Small intestine (tissue), 7 donors: Measurements from ENCODE around the gene TCP11L2. TPM values are rescaled to one million over a fixed set of nuclear protein-coding genes. Genes with fewer than 3 reads are reported as not detected.
"Not testable (repeated sequence)": the region's sequence is repeated elsewhere in the genome, so short reads cannot be mapped to it uniquely, and the experiment has no call there.

Experiments
- DNase-seq, 2 donors: peaks; one replicate each; pipeline versions ENCODE4 v3.0.0 to v3.0.0-alpha.2; 2013
- FAIRE-seq: peaks from 2 replicates; lab custom pipeline; 2012; peaks lifted over from hg19 to GRCh38; lab: Jason Lieb, UNC
- H3K27ac ChIP-seq, 3 donors: one replicate each; pipeline ENCODE4 v1.5.1; 2013; ENCODE audit warnings: low read length in 2 of 3, mild to moderate bottlenecking in 2 of 3, control low read depth in 1 of 3, inconsistent platforms in 1 of 3, low read depth in 1 of 3, moderate library complexity in 1 of 3
- H3K27me3 ChIP-seq, 3 donors: one replicate each; pipeline ENCODE4 v1.6.1; 2013; ENCODE audit warnings: low read length in 3 of 3, inconsistent platforms in 1 of 3; ENCODE audit not compliant: control insufficient read depth in 3 of 3, insufficient read depth in 3 of 3
- H3K36me3 ChIP-seq, 3 donors: one replicate each; pipeline ENCODE4 v1.6.1; 2013; ENCODE audit warnings: low read length in 3 of 3, inconsistent platforms in 1 of 3, low read depth in 1 of 3, mild to moderate bottlenecking in 1 of 3, moderate library complexity in 1 of 3; ENCODE audit not compliant: control insufficient read depth in 3 of 3, insufficient read depth in 2 of 3
- H3K4me1 ChIP-seq, 3 donors: one replicate each; pipeline ENCODE4 v1.6.1; 2013; ENCODE audit warnings: low read length in 2 of 3, inconsistent platforms in 1 of 3, low read depth in 1 of 3, mild to moderate bottlenecking in 1 of 3, moderate library complexity in 1 of 3; ENCODE audit not compliant: control insufficient read depth in 3 of 3, insufficient read depth in 2 of 3
- H3K4me3 ChIP-seq, 3 donors: one replicate each; pipeline ENCODE4 v1.5.1; 2013; ENCODE audit warnings: low read length in 3 of 3, control low read depth in 1 of 3, inconsistent platforms in 1 of 3, low read depth in 1 of 3, mild to moderate bottlenecking in 1 of 3, moderate library complexity in 1 of 3
- H3K9me3 ChIP-seq, 2 donors: one replicate each; pipeline ENCODE4 v1.6.1; 2013; ENCODE audit warnings: low read depth in 1 of 2, low read length in 1 of 2; ENCODE audit not compliant: control insufficient read depth in 2 of 2, insufficient read depth in 1 of 2
- WGBS, 3 donors: extraction: QIAGEN DNeasy Blood & Tissue Kit; methylation state at CpG; one replicate each; pipeline ENCODE4 v1.1.7; 2013; 5-methylcytosine and 5-hydroxymethylcytosine counted together
- polyA plus RNA-seq, 4 donors: library from polyadenylated mRNA; stranded (reverse) in 3 of 4; unstranded in 1 of 4; fragments of 200-250 nt in 3 of 4; fragments of 120-200 nt in 1 of 4; gene quantifications; one replicate each; pipeline versions ENCODE4 v1.2.1 to v1.2.3, GENCODE V29; 2013
- donor health status: healthy with polysubstance abuse.
- donor health status: control.
- donor health status: control.
- donor health status: Bipolar disorder and iron deficiency.
- donor health status: healthy.

The TCP11L2 gene
- polyA plus RNA-seq, 4 donors: 2.7 to 18.1 (median 5.7) TPM

DNA sequence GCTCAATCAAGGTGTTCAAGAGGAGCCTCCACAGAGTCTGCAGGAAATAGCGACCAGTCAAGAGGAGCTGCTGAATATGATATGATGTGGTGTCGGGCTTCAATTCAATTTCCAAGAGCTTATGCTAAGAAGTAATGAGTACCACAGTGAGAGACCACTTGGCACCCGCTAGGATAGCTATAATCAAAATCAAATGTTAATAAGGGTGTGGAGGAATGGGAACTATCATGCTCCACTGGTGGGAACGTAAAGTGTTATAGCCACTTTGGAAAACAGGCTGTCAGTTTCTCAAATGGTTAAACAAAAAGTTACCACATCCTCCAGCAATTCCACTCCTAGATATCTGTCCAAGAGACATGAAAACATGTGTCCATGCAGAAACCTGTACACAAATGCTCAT, 61.7 kb downstream of the TCP11L2 start:
- H3K4me1 ChIP-seq: peaks cover 0 to 7% (median 3%) of the 10 kb centered on the region in 3 donors
- no peaks in the 10 kb centered on the region for H3K27me3 ChIP-seq
- FAIRE-seq (no peak), DNase-seq (no peak)
- H3K36me3 ChIP-seq: peaks cover 0 to 5% (median 2%) of the 10 kb centered on the region in 3 donors
- no peak overlapping the region for H3K4me3 ChIP-seq
- H3K9me3 ChIP-seq: no peaks in the 10 kb centered on the region
- no peak overlapping the region for H3K27ac ChIP-seq
- WGBS, 3 donors: 95 to 99% (median 98%) methylated on average over 4 of the region's 4 CpGs

DNA sequence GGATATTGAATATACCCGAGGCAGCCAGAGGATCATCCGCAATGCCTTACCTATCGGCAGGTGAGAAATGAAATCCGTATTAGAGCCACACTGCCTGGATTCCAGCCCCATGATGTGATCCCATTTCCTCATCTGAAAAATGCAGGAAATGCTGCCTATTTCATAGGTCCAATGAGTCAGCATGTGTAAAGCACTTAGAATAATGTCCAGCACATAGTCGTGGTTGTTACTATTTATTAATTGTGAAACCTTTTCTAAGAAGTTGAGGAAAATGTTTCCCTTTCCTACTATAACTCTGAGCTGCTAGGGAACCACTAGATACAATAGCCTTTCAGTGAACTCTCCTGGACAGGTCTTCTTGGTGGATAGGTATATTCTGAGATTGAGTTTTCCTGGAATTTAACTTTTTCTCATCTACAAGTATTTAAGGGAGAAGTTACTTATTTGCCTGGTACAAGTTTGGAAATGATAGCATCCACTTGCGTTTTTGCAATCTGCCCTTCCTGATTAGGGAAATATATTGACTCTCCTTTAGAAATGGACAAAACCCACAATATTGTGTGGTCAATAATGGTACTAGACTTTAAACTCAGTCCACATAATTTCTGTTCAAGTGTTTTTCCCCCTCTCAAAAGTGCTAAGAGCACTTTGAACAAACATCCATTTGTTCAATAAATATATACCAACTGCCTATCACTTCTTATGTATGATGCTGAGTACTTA, 67.3 kb downstream of the TCP11L2 start:
- H3K9me3 ChIP-seq: peaks cover 0 to 7% of the 10 kb centered on the region in 2 donors
- no peak overlapping the region for H3K4me3 ChIP-seq
- no peak for FAIRE-seq
- H3K27me3 ChIP-seq: no peaks in the 10 kb centered on the region
- no peak overlapping the region for H3K27ac ChIP-seq
- 82 to 86% (median 85%) methylated on average over 6 of the region's 6 CpGs for WGBS, 3 donors
- peaks cover 0 to 13% (median 2%) of the 10 kb centered on the region in 3 donors for H3K36me3 ChIP-seq
- no peak for DNase-seq
- no peaks in the 10 kb centered on the region for H3K4me1 ChIP-seq

DNA sequence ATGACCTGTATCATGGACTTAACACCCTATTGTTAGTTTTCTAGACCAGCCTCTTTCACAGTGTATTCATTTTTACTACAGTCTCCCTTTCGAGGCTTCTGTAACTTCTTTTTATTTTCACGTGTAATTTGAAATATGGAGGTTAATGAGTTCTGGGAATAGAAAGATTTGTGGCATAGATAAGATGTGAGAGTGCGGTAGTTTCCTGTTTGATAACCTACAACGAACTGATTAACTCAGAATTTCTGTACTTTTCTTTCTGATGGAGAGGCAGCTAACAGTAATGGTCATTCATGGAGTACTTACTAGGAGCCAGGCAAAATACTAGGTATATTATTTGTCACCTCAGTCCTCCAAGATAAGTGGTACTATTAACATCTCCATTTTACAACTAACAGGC, 76.3 kb downstream of the TCP11L2 start:
- no peak for DNase-seq
- 16 to 60% (median 24%) methylated on average over 4 of the region's 4 CpGs for WGBS, 3 donors
- Histone ChIP-seq H3K27ac (no peak overlapping the region), H3K4me1 (peaks cover 0 to 4% (median 0%) of the 10 kb centered on the region in 3 donors), H3K4me3 (no peak overlapping the region), H3K9me3 (peaks cover 0 to 18% of the 10 kb centered on the region in 2 donors), H3K36me3 (peaks cover 4 to 13% (median 7%) of the 10 kb centered on the region in 3 donors), H3K27me3 (no peaks in the 10 kb centered on the region)
- no peak for FAIRE-seq

DNA sequence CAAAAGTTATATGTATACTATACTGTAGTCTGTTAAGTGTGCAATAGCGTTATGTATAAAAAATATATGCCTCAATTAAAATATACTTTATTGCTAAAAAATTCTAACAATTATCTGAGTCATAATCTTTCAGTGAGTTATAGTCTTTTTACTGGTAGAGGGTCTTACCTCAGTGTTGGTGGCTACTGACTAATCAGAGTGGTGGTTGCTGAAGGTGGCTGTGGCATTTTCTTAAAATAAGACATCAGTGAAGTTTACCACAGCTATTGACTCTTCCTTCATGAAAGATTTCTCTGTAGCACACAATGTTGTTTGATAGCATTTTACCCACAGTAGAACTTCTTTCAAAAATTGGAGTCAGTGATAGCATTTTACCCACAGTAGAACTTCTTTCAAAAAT, 78.4 kb downstream of the TCP11L2 start:
- no peak for FAIRE-seq
- 88 to 94% (median 93%) methylated on average over 1 of the region's 1 CpG for WGBS, 3 donors
- peaks cover 0 to 4% (median 0%) of the 10 kb centered on the region in 3 donors for H3K4me1 ChIP-seq

DNA sequence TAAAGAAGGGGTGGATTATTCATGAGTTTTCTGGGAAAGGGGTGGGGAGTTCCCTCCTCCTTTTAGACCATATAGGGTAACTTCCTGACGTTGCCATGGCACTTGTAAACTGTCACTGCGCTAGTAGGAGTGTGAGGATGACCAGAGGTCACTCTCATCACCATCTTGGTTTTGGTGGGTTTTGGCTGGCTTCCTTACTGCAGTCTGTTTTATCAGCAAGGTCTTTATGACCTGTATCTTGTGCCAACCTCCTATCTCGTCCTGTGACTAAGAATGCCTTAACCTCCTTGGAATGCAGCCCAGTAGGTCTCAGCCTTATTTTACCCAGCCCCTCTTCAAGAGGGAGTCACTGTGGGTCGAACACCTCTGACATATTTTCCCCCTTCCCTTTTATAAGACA, 79.3 kb downstream of the TCP11L2 start:
- DNase-seq, H3K27me3 ChIP-seq, H3K4me1 ChIP-seq, H3K27ac ChIP-seq, H3K4me3 ChIP-seq, FAIRE-seq: not testable (repeated sequence)
- WGBS, 3 donors: 78 to 85% (median 84%) methylated on average over 4 of the region's 4 CpGs
- Histone ChIP-seq H3K9me3 (peaks cover 0 to 11% of the 10 kb centered on the region in 2 donors), H3K36me3 (peaks cover 4 to 12% (median 7%) of the 10 kb centered on the region in 3 donors)

More for the DNA sequence above, 78.4 kb downstream of the TCP11L2 start:
- Histone ChIP-seq H3K27me3 (no peaks in the 10 kb centered on the region), H3K36me3 (peaks cover 4 to 13% (median 7%) of the 10 kb centered on the region in 3 donors), H3K9me3 (peaks cover 0 to 11% of the 10 kb centered on the region in 2 donors), H3K27ac (no peak overlapping the region), H3K4me3 (no peak overlapping the region)
- no peak for DNase-seq

DNA sequence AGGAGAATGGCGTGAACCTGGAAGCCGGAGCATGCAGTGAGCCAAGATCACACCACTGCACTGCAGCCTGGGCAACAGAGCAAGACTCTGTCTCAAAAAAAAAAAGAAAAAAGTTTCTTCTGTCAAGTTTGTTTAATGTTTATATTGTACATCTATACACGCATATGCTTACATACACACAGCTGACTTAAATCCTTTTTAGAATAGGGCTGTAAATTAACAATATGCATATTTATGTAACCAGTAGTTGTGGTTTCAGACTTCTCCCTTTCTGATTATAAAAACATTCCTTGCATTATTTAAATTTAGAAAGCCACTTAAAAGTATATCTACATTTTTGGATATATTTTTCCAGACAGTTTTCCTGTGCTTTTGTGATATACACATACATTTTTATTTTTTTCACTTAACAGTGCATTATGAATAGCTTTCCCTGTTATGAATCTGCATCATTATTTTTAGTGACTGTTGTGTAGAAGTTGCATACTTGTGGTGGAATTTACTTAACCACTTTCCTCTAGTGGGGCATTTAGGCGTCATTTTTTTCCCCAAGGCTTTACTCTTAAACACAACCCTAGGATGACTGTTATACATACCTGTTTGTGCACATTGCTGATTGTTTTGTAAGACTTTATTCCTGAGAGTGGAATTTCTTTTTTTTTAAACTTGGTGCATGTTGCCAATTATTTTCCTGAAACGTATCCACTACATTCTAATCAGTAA, 84.4 kb downstream of the TCP11L2 start:
- WGBS, 3 donors: 87 to 96% (median 94%) methylated on average over 5 of the region's 5 CpGs
- H3K36me3 ChIP-seq: peaks cover 0 to 7% (median under 1%) of the 10 kb centered on the region in 3 donors
- FAIRE-seq (no peak), DNase-seq (no peak)
- H3K27me3 ChIP-seq: no peaks in the 10 kb centered on the region
- H3K4me3 ChIP-seq: no peak overlapping the region
- H3K27ac ChIP-seq: no peak overlapping the region
- H3K9me3 ChIP-seq: peaks cover 0 to 7% of the 10 kb centered on the region in 2 donors
- H3K4me1 ChIP-seq: no peaks in the 10 kb centered on the region

DNA sequence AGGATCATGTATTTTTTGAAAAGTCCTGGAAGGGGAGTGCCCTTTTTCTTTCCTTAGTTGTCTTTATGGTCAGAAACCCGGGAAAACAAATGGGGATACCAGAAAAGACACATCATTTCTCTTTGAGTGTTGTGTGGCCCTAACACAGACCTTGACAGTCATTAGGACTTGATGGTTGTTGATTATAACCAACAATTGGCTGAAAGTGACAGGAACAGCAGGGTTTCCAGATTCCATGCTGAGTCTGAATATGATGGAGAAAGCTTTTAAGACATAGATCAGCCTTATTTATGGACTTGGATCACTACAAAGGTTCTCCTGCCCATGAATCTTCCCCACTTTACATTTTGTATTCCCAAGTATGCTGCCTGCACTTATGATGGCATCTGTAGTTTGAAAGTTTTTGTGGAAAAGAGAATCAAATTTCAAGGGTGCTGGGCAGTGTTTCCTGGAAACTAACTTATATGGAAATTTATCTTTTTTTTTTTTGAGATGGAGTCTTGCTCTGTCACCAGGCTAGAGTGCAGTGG, 85.4 kb downstream of the TCP11L2 start:
- FAIRE-seq: no peak

DNA sequence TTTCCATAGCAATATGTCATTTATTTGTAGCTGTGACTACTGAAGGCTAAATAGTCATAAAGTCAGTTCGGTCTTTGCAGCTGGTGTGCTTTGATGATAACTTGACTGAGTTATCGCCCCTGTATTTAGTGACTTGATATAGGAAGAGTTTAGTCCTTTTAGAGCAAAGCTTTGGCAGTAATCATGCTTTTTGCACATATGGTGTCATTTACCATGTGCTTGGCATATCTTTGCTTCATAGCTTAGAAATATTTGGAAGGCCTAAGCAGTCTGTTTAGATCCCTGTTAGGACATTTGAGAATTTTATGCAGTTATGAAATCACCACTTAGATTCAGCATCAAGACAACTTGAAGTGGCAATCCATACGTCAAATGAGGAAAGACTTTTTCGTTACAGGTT, 86.6 kb downstream of the TCP11L2 start:
- Histone ChIP-seq H3K4me1 (no peaks in the 10 kb centered on the region), H3K36me3 (peaks cover 0 to 7% (median 0%) of the 10 kb centered on the region in 3 donors), H3K27ac (no peak overlapping the region), H3K4me3 (no peak overlapping the region), H3K9me3 (no peaks in the 10 kb centered on the region), H3K27me3 (no peaks in the 10 kb centered on the region)
- no peak for FAIRE-seq
- DNase-seq: no peak
- 87 to 92% (median 89%) methylated on average over 4 of the region's 4 CpGs for WGBS, 3 donors

More for the DNA sequence above, 85.4 kb downstream of the TCP11L2 start:
- no peak overlapping the region for H3K27ac ChIP-seq
- H3K4me3 ChIP-seq: no peak overlapping the region
- no peak for DNase-seq
- H3K36me3 ChIP-seq: peaks cover 0 to 7% (median 0%) of the 10 kb centered on the region in 3 donors
- no peaks in the 10 kb centered on the region for H3K27me3 ChIP-seq
- H3K4me1 ChIP-seq: no peaks in the 10 kb centered on the region
- 85 to 88% (median 88%) methylated on average over 1 of the region's 1 CpG for WGBS, 3 donors
- H3K9me3 ChIP-seq: peaks cover 0 to under 1% of the 10 kb centered on the region in 2 donors
